LoVo (cell line): ENCODE data around the gene CPB1.

Source experiments
- DNase-seq: peaks from one replicate; pipeline ENCODE4 v3.0.0-alpha.2; 2016; ENCODE audit warnings: low spot score

The CPB1 gene

GRCh38 chr3:148883163-148883562, 55.6 kb downstream of the CPB1 start:
- DNase-seq: no peak

GRCh38 chr3:148884261-148884660, 56.6 kb downstream of the CPB1 start:
- DNase-seq: no peak

DNA sequence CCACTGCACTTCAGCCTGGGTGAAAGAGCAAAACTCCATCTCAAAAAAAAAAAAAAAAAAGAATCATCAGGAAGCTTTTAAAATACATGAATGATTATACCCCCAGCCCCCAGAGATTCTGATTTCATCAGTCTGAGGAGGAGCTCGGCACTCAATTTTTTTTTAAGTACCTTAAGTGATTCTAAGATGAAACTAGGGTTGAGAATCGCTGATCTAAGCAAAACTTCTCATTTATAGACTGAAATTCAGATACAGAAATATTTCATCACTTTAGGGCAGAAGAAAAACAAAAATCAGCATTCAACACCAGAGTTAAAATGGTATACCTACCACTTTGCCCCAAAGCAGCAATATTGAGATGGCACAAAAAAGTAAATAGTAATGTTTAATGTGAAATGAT, 62.2 kb downstream of the CPB1 start:
- DNase-seq: no peak

DNA sequence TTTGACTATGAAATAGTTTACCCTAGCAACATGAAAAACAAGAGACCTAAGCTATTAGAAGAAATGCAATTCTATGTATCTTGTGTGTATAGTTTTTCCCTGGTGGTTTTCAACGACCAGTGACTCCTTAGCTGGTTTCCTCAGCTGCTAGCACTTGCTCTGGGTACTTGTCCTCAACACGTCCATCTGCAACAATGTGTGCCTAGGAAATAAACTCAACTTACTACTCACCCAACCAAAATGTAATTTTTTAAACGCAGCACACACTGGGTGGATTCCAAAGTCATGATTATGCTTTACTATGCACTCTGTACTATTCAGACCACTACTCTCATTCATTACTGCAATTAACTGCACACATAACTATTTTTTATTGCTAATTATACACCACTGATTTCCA, 68.5 kb downstream of the CPB1 start:
- no peak for DNase-seq

DNA sequence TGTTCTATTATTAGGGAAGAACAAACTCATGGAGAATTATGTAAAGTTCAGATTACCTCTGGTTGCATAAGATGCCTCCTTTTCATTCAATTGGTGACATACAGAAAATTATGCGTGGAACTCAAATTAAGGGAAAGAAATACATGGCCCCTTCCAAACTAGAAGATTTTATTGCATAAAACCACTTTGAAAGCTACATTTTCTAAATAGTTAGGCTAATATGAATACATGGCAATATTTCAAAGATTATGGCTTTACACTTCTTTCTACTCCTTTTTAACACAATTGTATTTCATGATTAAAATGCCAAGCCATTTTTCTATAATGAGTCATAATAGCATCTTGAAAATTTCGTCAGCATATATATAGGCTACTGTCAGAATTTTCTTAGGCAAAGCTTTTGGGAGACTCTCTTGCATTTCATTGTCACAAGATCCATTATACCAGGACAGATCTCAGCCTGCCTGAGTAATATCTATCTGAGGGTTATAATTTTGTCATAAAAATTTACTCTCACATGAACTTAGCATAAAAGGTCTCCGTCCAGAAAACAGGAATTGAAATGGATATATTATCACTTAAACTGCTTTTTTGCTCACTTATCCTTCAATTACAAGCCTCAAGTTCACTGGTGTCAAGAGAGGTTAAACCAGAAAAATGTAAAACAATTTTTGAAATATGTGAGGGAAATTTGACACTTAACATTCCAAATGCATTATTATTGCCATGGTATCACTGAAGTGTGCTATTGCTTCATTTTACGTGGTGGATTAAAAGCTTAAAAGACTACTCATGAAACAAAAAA, 74.6 kb downstream of the CPB1 start:
- no peak for DNase-seq

GRCh38 chr3:148903022-148903442, 75.4 kb downstream of the CPB1 start:
- no peak for DNase-seq

- no peak for DNase-seq
Observed at GRCh38 chr3:148903941-148904340, 76.3 kb downstream of the CPB1 start.

DNA sequence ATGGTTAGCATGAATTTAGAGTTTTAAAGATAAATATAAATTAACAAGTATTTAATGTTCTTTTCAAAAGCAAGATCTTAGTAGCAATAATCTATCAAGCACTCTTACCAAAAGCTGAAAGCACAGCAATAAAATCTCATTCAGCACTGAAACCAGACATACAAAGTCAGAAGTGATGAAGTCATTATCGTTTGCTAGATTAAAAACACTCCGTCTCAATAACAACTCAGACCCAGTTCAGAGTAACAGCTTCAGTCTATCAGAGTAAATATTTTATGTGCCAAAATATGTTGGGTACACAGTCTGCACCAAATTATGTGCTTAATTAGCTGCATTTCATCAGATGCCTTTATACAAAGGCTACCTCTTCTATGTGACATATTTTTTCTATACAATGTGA, 79.1 kb downstream of the CPB1 start:
- DNase-seq: no peak
